Epithelial cell of alveolus of lung (primary cell): Measurements from ENCODE around the gene GSTM5. TPM values are rescaled to one million over a fixed set of nuclear protein-coding genes. Genes with fewer than 3 reads are reported as not detected.

Experiments used
- total RNA-seq: library from RNA; depleted of rRNA; stranded (reverse); fragments of >200 nt; gene quantifications from 2 replicates; pipeline ENCODE4 v1.2.1, GENCODE V29; 2015

Gene GSTM5
- 4.9 and 14.5 TPM in 2 replicates for total RNA-seq

GRCh38 chr1:109711593-109712320 is at the start of gene GSTM5:
Gene GSTM5, plus strand, starts transcription at chr1:109712251. Its CDS starts 62 bp downstream, at chr1:109712313.

DNA sequence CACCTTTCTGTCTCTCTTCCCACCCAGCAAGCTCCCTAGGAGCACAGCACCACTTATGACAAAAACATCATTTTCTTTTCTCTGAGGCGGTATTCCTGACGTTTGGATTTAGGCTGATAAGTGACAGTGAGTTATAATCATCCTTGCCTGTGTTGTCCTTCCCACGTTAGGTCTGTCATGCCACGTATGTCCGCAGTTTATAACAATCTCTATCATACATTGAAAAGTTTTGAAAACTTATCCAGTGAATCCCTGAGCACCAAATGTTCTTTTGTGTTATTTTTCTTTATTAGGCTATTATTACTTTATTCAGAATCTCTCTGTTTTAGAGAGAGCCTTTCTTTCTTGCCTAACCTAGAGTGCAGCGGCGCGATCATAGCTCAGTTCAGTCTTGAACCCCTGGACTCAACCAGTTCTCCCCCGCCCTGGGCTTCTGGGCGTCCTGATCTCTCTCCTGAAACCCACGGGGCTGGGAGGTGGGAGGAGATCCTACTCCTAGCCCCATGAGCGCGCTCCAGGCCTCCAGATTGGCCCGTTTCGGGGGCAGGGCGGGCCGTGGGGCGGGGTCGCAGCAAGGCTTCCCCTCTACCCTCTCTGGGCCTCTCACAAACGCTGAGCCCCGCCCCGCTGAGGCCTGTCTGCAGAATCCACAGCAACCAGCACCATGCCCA is 44.5 kb upstream of the GSTM5 start, which contains the start of gene GSTM2:
Gene GSTM2 (plus strand): TSS at position 606 of the 671 bp plus-strand sequence. CDS start 59 bp downstream, at position 665.

GRCh38 chr1:109687641-109688499 is 24.2 kb upstream of the GSTM5 start, which contains the start of gene GSTM1:
Gene GSTM1, plus strand, starts transcription at chr1:109687817. Its CDS starts 57 bp downstream, at chr1:109687874.

GRCh38 chr1:109740615-109741373 is 28.7 kb downstream of the GSTM5 start, which contains the start of gene GSTM3:
Gene GSTM3, minus strand, starts transcription at chr1:109741038. Its CDS starts 751 bp downstream, at chr1:109740287.

DNA sequence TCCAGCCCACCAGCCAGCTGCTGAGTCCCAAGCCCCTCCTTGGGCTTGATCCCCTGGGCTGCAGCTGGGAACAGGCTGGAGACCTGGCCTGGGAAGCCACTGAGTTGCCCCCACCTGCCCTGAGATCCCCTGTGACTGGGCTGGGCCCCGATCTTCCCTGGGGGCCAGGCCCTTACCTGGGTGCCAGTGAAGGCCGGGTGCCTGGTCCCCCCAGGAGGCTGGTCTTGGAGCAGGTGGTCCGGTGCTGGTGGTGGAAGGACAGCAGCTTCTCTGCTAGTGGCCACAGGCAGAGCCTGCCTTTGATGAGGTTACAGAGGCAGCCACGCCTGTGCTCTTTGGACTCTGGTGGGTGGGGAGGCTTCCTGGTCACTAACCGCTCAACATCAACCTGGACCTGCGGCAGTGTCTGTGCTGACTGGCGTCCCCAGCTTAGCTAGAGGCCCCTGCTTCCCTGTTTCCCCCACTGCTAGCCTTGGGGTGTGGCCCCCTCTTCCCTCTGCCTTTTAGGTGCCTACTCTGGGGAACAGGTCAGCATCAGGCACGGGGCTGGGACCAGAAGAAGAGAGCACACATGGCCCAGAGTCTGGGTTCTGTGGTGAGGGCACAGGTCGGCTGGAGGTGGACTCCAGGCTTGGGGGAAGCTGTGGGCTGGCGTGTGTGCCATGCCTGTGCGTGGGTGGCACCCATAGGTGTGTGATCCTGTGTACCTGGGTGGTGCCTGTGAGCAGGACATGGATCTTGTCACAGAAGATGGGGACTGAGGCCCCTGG is 51.8 kb downstream of the GSTM5 start, which contains the start of gene EPS8L3:
Gene EPS8L3 (minus strand): TSS at position 278 of the 770 bp plus-strand sequence. CDS start 2,174 bp downstream, outside the sequence.

Other genes with a start within 250 kb of the GSTM5 start
- under 0.01 and 0.32 TPM in 2 replicates for gene SYPL2, start 245.7 kb upstream of the GSTM5 start, total RNA-seq
- 4.7 and 6.5 TPM in 2 replicates for gene ATXN7L2, start 228.3 kb upstream of the GSTM5 start, total RNA-seq
- 3.5 and 5.1 TPM in 2 replicates for gene CYB561D1, start 218.2 kb upstream of the GSTM5 start, total RNA-seq
- 0.78 and 2.0 TPM in 2 replicates for gene AMIGO1, start 202.5 kb upstream of the GSTM5 start, total RNA-seq
- gene GPR61, start 172.4 kb upstream of the GSTM5 start, total RNA-seq, result not detected in 2 replicates
- 7.4 and 10.5 TPM in 2 replicates for gene GNAI3, start 163.6 kb upstream of the GSTM5 start, total RNA-seq
- gene GNAT2, start 92.6 kb upstream of the GSTM5 start, total RNA-seq, result 0.32 TPM in 1 of 2 replicates, not detected in the other
- gene AMPD2, start 92.4 kb upstream of the GSTM5 start, total RNA-seq, result 49.8 and 108 TPM in 2 replicates
- 22.8 and 30.3 TPM in 2 replicates for gene GSTM4, start 56.2 kb upstream of the GSTM5 start, total RNA-seq
- gene GSTM2, start 44.2 kb upstream of the GSTM5 start, total RNA-seq, result 23.4 and 31.6 TPM in 2 replicates
- not detected in 2 replicates for gene GSTM1, start 24.4 kb upstream of the GSTM5 start, total RNA-seq
- gene GSTM3, start 28.8 kb downstream of the GSTM5 start, total RNA-seq, result 70.4 and 104 TPM in 2 replicates
- not detected in 2 replicates for gene EPS8L3, start 51.7 kb downstream of the GSTM5 start, total RNA-seq
- 29.0 and 33.3 TPM in 2 replicates for gene CSF1, start 198.6 kb downstream of the GSTM5 start, total RNA-seq